Glomerular visceral epithelial cell (primary cell): ENCODE measurements around the gene TUT1.
"Not testable (repeated sequence)": the region's sequence is repeated elsewhere in the genome, so short reads cannot be mapped to it uniquely, and the experiment has no call there.

Source experiments
- DNase-seq: peaks from one replicate; pipeline ENCODE4 v3.0.0-alpha.2; 2016; ENCODE audit errors: extremely low spot score

Gene TUT1

GRCh38 chr11:62604460-62605120 is 13.3 kb upstream of the TUT1 start:
- no peak for DNase-seq

GRCh38 chr11:62603776-62604299 is 12.5 kb upstream of the TUT1 start:
- no peak for DNase-seq

- no peak for DNase-seq
These were observed 11.7 kb upstream of the TUT1 start for GRCh38 chr11:62603072-62603408.

GRCh38 chr11:62602141-62603071 is 11.1 kb upstream of the TUT1 start:
- DNase-seq = no peak

GRCh38 chr11:62601372-62602140 is 10.2 kb upstream of the TUT1 start, which contains the start of gene MTA2:
Gene MTA2, minus strand, starts transcription at chr11:62601865. Its CDS starts 415 bp downstream, at chr11:62601450.
- DNase-seq = peak; percentile 98

- peak; percentile 37 for DNase-seq
These were observed 9.7 kb upstream of the TUT1 start for GRCh38 chr11:62601122-62601371.

- no peak for DNase-seq
These were observed 9.2 kb upstream of the TUT1 start for GRCh38 chr11:62600367-62601121.

GRCh38 chr11:62599901-62600300 is 8.6 kb upstream of the TUT1 start:
- DNase-seq = no peak

- peak; percentile 96 for DNase-seq
These were observed 7.9 kb upstream of the TUT1 start for GRCh38 chr11:62599069-62599696.

- DNase-seq = no peak
These were observed 3.8 kb upstream of the TUT1 start for GRCh38 chr11:62595124-62595523.

- DNase-seq = peak; percentile 56
These were observed 2.2 kb upstream of the TUT1 start for GRCh38 chr11:62593434-62594044.

- no peak for DNase-seq
These were observed 1.7 kb upstream of the TUT1 start for GRCh38 chr11:62592989-62593421.

- DNase-seq = no peak
These were observed 958 bp upstream of the TUT1 start for GRCh38 chr11:62592146-62592815.

- DNase-seq = peak; percentile 26
These were observed 2.2 kb downstream of the TUT1 start for GRCh38 chr11:62588966-62589637.

- DNase-seq = not testable (repeated sequence)
These were observed 6.0 kb downstream of the TUT1 start for GRCh38 chr11:62585356-62585755.

GRCh38 chr11:62581735-62582134 is 9.6 kb downstream of the TUT1 start:
- not testable (repeated sequence) for DNase-seq

- DNase-seq = no peak
These were observed 10.2 kb downstream of the TUT1 start for GRCh38 chr11:62580959-62581715.

GRCh38 chr11:62579252-62579651 is 12.1 kb downstream of the TUT1 start:
- DNase-seq = no peak

GRCh38 chr11:62578541-62578940 is 12.8 kb downstream of the TUT1 start:
- no peak for DNase-seq
